NCI-H128 (cell line): ENCODE data around the gene EDC4.
"Not testable (repeated sequence)": the region's sequence is repeated elsewhere in the genome, so short reads cannot be mapped to it uniquely, and the experiment has no call there.

Source experiments
- DNase-seq: peaks from one replicate; lab custom pipeline; 2025; ENCODE audit not compliant: unreplicated experiment; lab: John Stamatoyannopoulos, UW

EDC4 gene

GRCh38 chr16:67848118-67848517, 24.7 kb upstream of the EDC4 start:
- DNase-seq: no peak

- no peak for DNase-seq
These were observed 19.2 kb upstream of the EDC4 start for GRCh38 chr16:67853670-67854069.

- no peak for DNase-seq
These were observed 17.1 kb upstream of the EDC4 start for GRCh38 chr16:67855789-67856188.

- no peak for DNase-seq
These were observed 15.8 kb upstream of the EDC4 start for GRCh38 chr16:67856927-67857546.

- DNase-seq: no peak
These were observed 15.2 kb upstream of the EDC4 start for GRCh38 chr16:67857547-67858233.

GRCh38 chr16:67858500-67858899, 14.4 kb upstream of the EDC4 start:
- no peak for DNase-seq

GRCh38 chr16:67860589-67861398, 12.1 kb upstream of the EDC4 start:
- DNase-seq: no peak

- no peak for DNase-seq
These were observed 11.0 kb upstream of the EDC4 start for GRCh38 chr16:67861877-67862276.

- no peak for DNase-seq
These were observed 9.9 kb upstream of the EDC4 start for GRCh38 chr16:67862623-67863583.

GRCh38 chr16:67864044-67864443, 8.8 kb upstream of the EDC4 start:
- not testable (repeated sequence) for DNase-seq

- DNase-seq: no peak
These were observed 8.3 kb upstream of the EDC4 start for GRCh38 chr16:67864594-67864993.

GRCh38 chr16:67865318-67865717, 7.5 kb upstream of the EDC4 start:
- no peak for DNase-seq

GRCh38 chr16:67868290-67868689, 4.6 kb upstream of the EDC4 start:
- DNase-seq: no peak

- DNase-seq: no peak
These were observed 3.2 kb upstream of the EDC4 start for GRCh38 chr16:67869653-67870052.

- DNase-seq: no peak
These were observed 1.6 kb upstream of the EDC4 start for GRCh38 chr16:67871256-67871655.

GRCh38 chr16:67872131-67872630, 671 bp upstream of the EDC4 start:
- no peak for DNase-seq

- no peak for DNase-seq
These were observed 851 bp downstream of the EDC4 start for GRCh38 chr16:67873435-67874370.

GRCh38 chr16:67874372-67874771, 1.5 kb downstream of the EDC4 start:
- DNase-seq: no peak

- DNase-seq: no peak
These were observed 4.2 kb downstream of the EDC4 start for GRCh38 chr16:67877064-67877463.

GRCh38 chr16:67878232-67878631, 5.4 kb downstream of the EDC4 start:
- DNase-seq: no peak
